H1 (cell line): ENCODE results near the gene CRY1. TPM values are rescaled to one million over a fixed set of nuclear protein-coding genes. Genes with fewer than 3 reads are reported as not detected.

Experiments
- CTCF ChIA-PET: fragments of 300-600 bp; sonication (Branson Sonifier 250); formaldehyde crosslinking; loops from one replicate; lab custom pipeline; 2021; ENCODE audit not compliant: partially characterized antibody; lab: Charles Lee
- POLR2A ChIA-PET: fragments of 300-600 bp; sonication (Branson Sonifier 250); formaldehyde crosslinking; loops from one replicate; lab custom pipeline; 2021; ENCODE audit warnings: inconsistent platforms; ENCODE audit not compliant: partially characterized antibody; lab: Charles Lee
- DNase-seq, 2 experiments: peaks; one replicate each; pipeline versions ENCODE4 v3.0.0 to v3.0.0-alpha.2; 2010 to 2022; ENCODE audit warnings: low spot score in 2 of 2, low read depth in 1 of 2, mixed read lengths in 1 of 2
- FAIRE-seq: peaks from 2 replicates; lab custom pipeline; 2011; peaks lifted over from hg19 to GRCh38; lab: Jason Lieb, UNC
- H2AFZ ChIP-seq: 2 replicates; pipeline ENCODE4 v1.8.1; 2012; ENCODE audit warnings: low read length, inconsistent platforms
- H2AK5ac ChIP-seq: 2 replicates; pipeline ENCODE4 v1.6.1; 2013; ENCODE audit warnings: low read depth, low read length
- H2BK120ac ChIP-seq: replicated peaks from 2 replicates; pipeline ENCODE3; 2013; ENCODE audit warnings: low read depth, low read length, inconsistent platforms
- H2BK12ac ChIP-seq: 2 replicates; pipeline ENCODE4 v1.6.1; 2013; ENCODE audit warnings: low read depth, low read length
- H2BK15ac ChIP-seq: 2 replicates; pipeline ENCODE4 v1.6.1; 2013; ENCODE audit warnings: low read length
- H2BK20ac ChIP-seq: 2 replicates; pipeline ENCODE4 v1.6.1; 2013; ENCODE audit warnings: low read length
- H2BK5ac ChIP-seq: 2 replicates; pipeline ENCODE4 v1.6.1; 2013; ENCODE audit warnings: low read depth, low read length
- H3K14ac ChIP-seq: 2 replicates; pipeline ENCODE4 v1.6.1; 2013; ENCODE audit warnings: inconsistent platforms; ENCODE audit not compliant: insufficient read length
- H3K18ac ChIP-seq: 2 replicates; pipeline ENCODE4 v1.6.1; 2013; ENCODE audit warnings: low read length; ENCODE audit errors: extremely low read depth
- H3K23ac ChIP-seq: 2 replicates; pipeline ENCODE4 v1.6.1; 2013; ENCODE audit warnings: inconsistent platforms; ENCODE audit not compliant: insufficient read length
- H3K23me2 ChIP-seq: 2 replicates; pipeline ENCODE4 v1.6.1; 2013; ENCODE audit warnings: low read depth, low read length
- H3K27ac ChIP-seq: 2 replicates; pipeline ENCODE4 v1.6.1; 2011; ENCODE audit warnings: low read depth, low read length, inconsistent platforms
- H3K27me3 ChIP-seq, 4 experiments: replicated peaks in 1 of 4; 1 replicate in 1 of 4; 2 replicates in 3 of 4; pipeline versions ENCODE4 v1.6.1 to v1.8.1; 2011 to 2013; ENCODE audit warnings: low read length in 3 of 4, mild to moderate bottlenecking in 3 of 4, inconsistent platforms in 2 of 4, mixed read lengths in 2 of 4, moderate library complexity in 1 of 4; ENCODE audit not compliant: control insufficient read depth in 3 of 4, insufficient read depth in 3 of 4; ENCODE audit errors: extremely low read depth in 1 of 4
- H3K36me3 ChIP-seq, 4 experiments: 2 replicates each; pipeline versions ENCODE4 v1.6.1 to v1.8.1; 2011 to 2013; ENCODE audit warnings: mild to moderate bottlenecking in 4 of 4, low read length in 3 of 4, moderate library complexity in 2 of 4, control low read depth in 1 of 4, inconsistent platforms in 1 of 4; ENCODE audit not compliant: insufficient read depth in 4 of 4, control insufficient read depth in 2 of 4
- H3K4ac ChIP-seq: replicated peaks from 2 replicates; pipeline ENCODE3; 2013; ENCODE audit warnings: low read length, low read depth, mixed read lengths, inconsistent platforms; ENCODE audit not compliant: insufficient read length
- H3K4me1 ChIP-seq, 4 experiments: replicated peaks in 1 of 4; 1 replicate in 1 of 4; 2 replicates in 3 of 4; pipeline versions ENCODE4 v1.6.1 to v1.8.1; 2011 to 2013; ENCODE audit warnings: low read length in 3 of 4, inconsistent platforms in 2 of 4, mixed read lengths in 1 of 4; ENCODE audit not compliant: insufficient read depth in 4 of 4, control insufficient read depth in 3 of 4
- H3K4me2 ChIP-seq, 2 experiments: 2 replicates each; pipeline versions ENCODE4 v1.6.1 to v1.8.1; 2011 to 2013; ENCODE audit warnings: low read depth in 2 of 2, low read length in 2 of 2, control low read depth in 1 of 2, inconsistent platforms in 1 of 2, mild to moderate bottlenecking in 1 of 2; ENCODE audit not compliant: insufficient read depth in 1 of 2
- H3K4me3 ChIP-seq, 4 experiments: fragments of 200-600, 300-600 bp in 1 of 4; sonication (generic), shearing (Covaris generic), sonication (Bioruptor Twin) in 1 of 4; 2 replicates each; pipeline versions ENCODE4 v1.5.1 to v1.8.1; 2011 to 2016; ENCODE audit warnings: low read length in 4 of 4, low read depth in 3 of 4, control low read depth in 2 of 4, inconsistent platforms in 2 of 4, mild to moderate bottlenecking in 2 of 4, mixed read lengths in 1 of 4, moderate library complexity in 1 of 4; ENCODE audit not compliant: insufficient read depth in 2 of 4; ENCODE audit errors: extremely low read depth in 1 of 4
- H3K56ac ChIP-seq: replicated peaks from 2 replicates; pipeline ENCODE3; 2013; ENCODE audit warnings: low read depth, mild to moderate bottlenecking, mixed read lengths, low read length, inconsistent platforms; ENCODE audit not compliant: insufficient read length
- H3K79me1 ChIP-seq: 2 replicates; pipeline ENCODE4 v1.6.1; 2013; ENCODE audit warnings: low read depth, low read length, control low read depth
- H3K79me2 ChIP-seq, 2 experiments: 2 replicates each; pipeline versions ENCODE4 v1.6.1 to v1.8.1; 2012 to 2013; ENCODE audit warnings: low read length in 2 of 2, mild to moderate bottlenecking in 2 of 2, inconsistent platforms in 1 of 2; ENCODE audit not compliant: insufficient read depth in 2 of 2, control insufficient read depth in 1 of 2
- H3K9ac ChIP-seq, 4 experiments: replicated peaks in 1 of 4; 1 replicate in 1 of 4; 2 replicates in 3 of 4; pipeline versions ENCODE4 v1.6.1 to v1.8.1; 2011 to 2013; ENCODE audit warnings: low read depth in 3 of 4, low read length in 3 of 4, control low read depth in 2 of 4, mild to moderate bottlenecking in 2 of 4, moderate library complexity in 2 of 4, inconsistent platforms in 1 of 4; ENCODE audit errors: extremely low read depth in 1 of 4
- H3K9me3 ChIP-seq, 2 experiments: 2 replicates each; pipeline versions ENCODE4 v1.6.1 to v1.8.1; 2012 to 2013; ENCODE audit warnings: mild to moderate bottlenecking in 2 of 2, moderate library complexity in 2 of 2, control low read depth in 1 of 2, inconsistent platforms in 1 of 2, low read depth in 1 of 2, low read length in 1 of 2, mixed read lengths in 1 of 2; ENCODE audit not compliant: insufficient read depth in 2 of 2
- H4K20me1 ChIP-seq, 2 experiments: replicated peaks in 1 of 2; 2 replicates each; pipeline versions ENCODE3 to v1.8.1; 2011 to 2013; ENCODE audit warnings: inconsistent platforms in 2 of 2, low read length in 2 of 2, mild to moderate bottlenecking in 1 of 2; ENCODE audit not compliant: insufficient read depth in 2 of 2, control insufficient read depth in 1 of 2
- H4K5ac ChIP-seq: 2 replicates; pipeline ENCODE4 v1.6.1; 2013; ENCODE audit warnings: low read length, low read depth, mixed read lengths, inconsistent platforms; ENCODE audit not compliant: insufficient read length
- H4K8ac ChIP-seq: 2 replicates; pipeline ENCODE4 v1.8.0; 2013; ENCODE audit warnings: mild to moderate bottlenecking, moderate library complexity, low read length, inconsistent platforms; ENCODE audit not compliant: insufficient read depth; ENCODE audit errors: extremely low read depth
- H4K91ac ChIP-seq: replicated peaks from 2 replicates; pipeline ENCODE3; 2013; ENCODE audit warnings: low read length, mixed read lengths, inconsistent platforms; ENCODE audit not compliant: insufficient read length
- EP300 ChIP-seq, 2 experiments: IDR thresholded peaks; 1 replicate in 1 of 2; 2 replicates in 1 of 2; pipeline ENCODE4 v1.6.1; 2011 to 2012; ENCODE audit warnings: low read depth in 2 of 2, low read length in 2 of 2, mild to moderate bottlenecking in 2 of 2, borderline replicate concordance in 1 of 2, inconsistent platforms in 1 of 2, moderate library complexity in 1 of 2
- FOSL1 ChIP-seq: IDR thresholded peaks from 2 replicates; pipeline ENCODE4 v1.6.1; 2011; ENCODE audit warnings: mild to moderate bottlenecking, low read depth, low read length, moderate library complexity; ENCODE audit not compliant: insufficient read depth
- HDAC6 ChIP-seq: IDR thresholded peaks from one replicate; pipeline ENCODE4 v1.7.1; 2012; ENCODE audit warnings: low read depth, mild to moderate bottlenecking, inconsistent platforms, low read length, moderate library complexity
- JUN ChIP-seq: IDR thresholded peaks from 2 replicates; pipeline ENCODE4 v1.6.1; 2011; ENCODE audit warnings: low read depth, mild to moderate bottlenecking, improper control_type of control experiment, low read length
- KDM5A ChIP-seq: fragments of 200-600 bp; IDR thresholded peaks from 2 replicates; pipeline ENCODE4 v1.7.1; 2012; ENCODE audit warnings: mild to moderate bottlenecking, low read length, inconsistent platforms, mixed read lengths
- MAX ChIP-seq: IDR thresholded peaks from 2 replicates; pipeline ENCODE4 v1.6.1; 2012; ENCODE audit warnings: inconsistent platforms
- NRF1 ChIP-seq: IDR thresholded peaks from 2 replicates; pipeline ENCODE4 v1.6.1; 2011; ENCODE audit warnings: mild to moderate bottlenecking, low read depth, low read length, improper control_type of control experiment
- POLR2A ChIP-seq, 2 experiments: IDR thresholded peaks; 1 replicate in 1 of 2; 2 replicates in 1 of 2; pipeline ENCODE4 v1.6.1; 2011; ENCODE audit warnings: low read depth in 2 of 2, low read length in 2 of 2, mild to moderate bottlenecking in 2 of 2; ENCODE audit errors: control extremely low read depth in 1 of 2
- POU5F1 ChIP-seq: IDR thresholded peaks from 2 replicates; pipeline ENCODE4 v1.6.1; 2011; ENCODE audit warnings: low read depth, mild to moderate bottlenecking, low read length, moderate library complexity
- RBBP5 ChIP-seq: IDR thresholded peaks from 2 replicates; pipeline ENCODE4 v1.7.1; 2012; ENCODE audit warnings: low read depth, mild to moderate bottlenecking, inconsistent platforms, low read length, moderate library complexity, borderline replicate concordance
- RNF2 ChIP-seq: fragments of 200-900, 300-1000 bp; sonication (generic); IDR thresholded peaks from 2 replicates; pipeline ENCODE4 v1.7.1; 2016; ENCODE audit warnings: borderline replicate concordance, low read depth, mild to moderate bottlenecking, antibody characterized with exemption, low read length; ENCODE audit not compliant: poor library complexity, severe bottlenecking; ENCODE audit errors: missing control alignments
- SIN3A ChIP-seq, 2 experiments: IDR thresholded peaks in 1 of 2; conservative IDR thresholded peaks in 1 of 2; 2 replicates each; pipeline ENCODE4 v1.6.1; 2011 to 2012; ENCODE audit warnings: low read length in 2 of 2, improper control_type of control experiment in 1 of 2, low read depth in 1 of 2, mild to moderate bottlenecking in 1 of 2
- SP1 ChIP-seq: IDR thresholded peaks from 2 replicates; pipeline ENCODE4 v1.6.1; 2011; ENCODE audit warnings: low read depth, low read length
- TAF1 ChIP-seq: IDR thresholded peaks from 2 replicates; pipeline ENCODE4 v1.6.1; 2011; ENCODE audit warnings: mild to moderate bottlenecking, low read depth, low read length
- TEAD4 ChIP-seq: IDR thresholded peaks from 2 replicates; pipeline ENCODE4 v1.6.1; 2012; ENCODE audit warnings: low read depth, low read length, inconsistent platforms, mixed read lengths
- WGBS, 2 experiments: shearing (Covaris generic) in 1 of 2; methylation state at CpG; one replicate each; pipeline versions ENCODE4 v1.1.6 to v1.1.7; 2013 to 2015; ENCODE audit warnings: low lambda C conversion rate in 2 of 2, mixed read lengths in 2 of 2, inconsistent platforms in 1 of 2, low coverage in 1 of 2, missing lambda C conversion rate in 1 of 2; ENCODE audit not compliant: insufficient replicate concordance in 2 of 2, insufficient coverage in 1 of 2, insufficient read length in 1 of 2; ENCODE audit errors: extremely low coverage in 1 of 2, missing lambda C conversion rate in 1 of 2; 5-methylcytosine and 5-hydroxymethylcytosine counted together
- polyA plus RNA-seq, 7 experiments: library from polyadenylated mRNA; depleted of rRNA in 3 of 7; stranded (reverse) in 5 of 7; unstranded in 2 of 7; fragments of >200 nt in 5 of 7; fragments of 200-250 nt in 2 of 7; gene quantifications; 1 replicate in 5 of 7; 2 replicates in 1 of 7; 4 replicates in 1 of 7; pipeline versions ENCODE4 v1.2.1 to v1.2.3, GENCODE V29; 2011 to 2013; ENCODE audit warnings: missing spikeins in 2 of 7, mixed read lengths in 2 of 7
- total RNA-seq: library from RNA; stranded (reverse); fragmentation: NEBNext Ultra II Directional; extraction: Animal tissue kit (Norgen Biotek cat#: 25700); gene quantifications from 2 replicates; pipeline ENCODE4 v1.2.1, GENCODE V29; 2021

CRY1 gene
- total and polyA plus RNA-seq, 2 of the 8 experiments (the other 6 are each of a cell fraction or from before 2014, with no cell fraction given) = 13.6 to 25.1 TPM

DNA sequence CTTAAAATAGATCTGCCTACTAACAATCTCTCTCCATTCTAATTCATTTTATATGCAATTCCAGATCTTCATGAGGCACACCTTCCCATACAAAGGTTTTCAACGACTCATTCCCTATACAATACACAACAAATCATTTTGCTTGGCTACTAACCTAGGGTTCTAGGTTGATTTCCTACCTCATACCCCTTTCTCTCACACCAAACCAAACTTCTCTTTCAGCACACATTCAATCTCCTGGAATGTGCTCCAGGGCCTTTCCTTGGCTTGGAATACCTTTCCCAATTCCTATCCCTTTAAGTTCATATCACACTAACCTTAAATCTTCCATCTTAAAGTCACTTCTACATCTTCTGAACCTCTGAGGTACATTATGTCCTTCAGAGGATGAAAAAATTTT, 67.7 kb downstream of the CRY1 start:
- no peak overlapping the region for H3K18ac ChIP-seq
- 89% methylated on average over 1 of the region's 1 CpG; no CpG with 5 or more reads in 1 of the 2 experiments for WGBS, 2 experiments
- no peak overlapping the region for H3K27ac ChIP-seq
- TF ChIP-seq JUN (no peak), SIN3A (conservative IDR thresholded peaks at IDR 0.05 in 1 of 2, IDR thresholded peaks at IDR 0.05 in 1 of 2; ENCODE audit: low read depth in 1 of 2, low read length in 2 of 2) (no peak), FOSL1 (no peak), MAX (no peak), POU5F1 (no peak), TEAD4 (no peak), NRF1 (no peak), TAF1 (no peak), HDAC6 (no peak), RNF2 (no peak), EP300 (IDR thresholded peaks at IDR 0.05; ENCODE audit: borderline replicate concordance in 1 of 2, low read depth in 2 of 2, low read length in 2 of 2) (no peak), SP1 (no peak), POLR2A (IDR thresholded peaks at IDR 0.05; ENCODE audit: control extremely low read depth in 1 of 2, low read depth in 2 of 2, low read length in 2 of 2) (no peak), RBBP5 (no peak), KDM5A (no peak)
- no peak overlapping the region for H4K91ac ChIP-seq
- H2BK15ac ChIP-seq = no peak overlapping the region
- DNase-seq (no peak), FAIRE-seq (no peak)
- H3K4ac ChIP-seq = no peak overlapping the region
- H3K27me3 ChIP-seq = peaks cover 0 to 2% (median 0%) of the 10 kb centered on the region in 4 experiments; a peak in 1 of 7 replicates
- no peak overlapping the region for H2AK5ac ChIP-seq
- H3K4me2 ChIP-seq = no peak overlapping the region
- no peak overlapping the region for H2AFZ ChIP-seq
- H2BK12ac ChIP-seq = no peak overlapping the region
- H3K14ac ChIP-seq = no peak overlapping the region
- H3K79me2 ChIP-seq = no peaks in the 10 kb centered on the region; a peak in 1 of 4 replicates
- no peaks in the 10 kb centered on the region for H4K20me1 ChIP-seq
- no peaks in the 10 kb centered on the region; the same call in 1 of the 2 replicates for H3K23me2 ChIP-seq
- no peaks in the 10 kb centered on the region for H3K9me3 ChIP-seq
- CTCF ChIA-PET = no interaction called here
- no peak overlapping the region for H4K8ac ChIP-seq
- POLR2A ChIA-PET = no interaction called here
- H3K4me1 ChIP-seq = no peaks in the 10 kb centered on the region
- no peak overlapping the region for H3K23ac ChIP-seq
- H2BK20ac ChIP-seq = no peak overlapping the region
- H4K5ac ChIP-seq = no peak overlapping the region
- no peaks in the 10 kb centered on the region for H3K79me1 ChIP-seq
- no peak overlapping the region for H3K56ac ChIP-seq
- no peak overlapping the region for H3K9ac ChIP-seq
- no peak overlapping the region for H2BK120ac ChIP-seq
- H3K4me3 ChIP-seq = no peak overlapping the region
- no peak overlapping the region for H2BK5ac ChIP-seq
- H3K36me3 ChIP-seq = no peaks in the 10 kb centered on the region
